ENCODE results near the gene LARGE1. TPM values are rescaled to one million over a fixed set of nuclear protein-coding genes. Genes with fewer than 3 reads are reported as not detected.

Gene LARGE1
- total and polyA plus RNA-seq, 3 experiments from 2014 or later = 0.07 to 0.27 (median 0.18) TPM

DNA sequence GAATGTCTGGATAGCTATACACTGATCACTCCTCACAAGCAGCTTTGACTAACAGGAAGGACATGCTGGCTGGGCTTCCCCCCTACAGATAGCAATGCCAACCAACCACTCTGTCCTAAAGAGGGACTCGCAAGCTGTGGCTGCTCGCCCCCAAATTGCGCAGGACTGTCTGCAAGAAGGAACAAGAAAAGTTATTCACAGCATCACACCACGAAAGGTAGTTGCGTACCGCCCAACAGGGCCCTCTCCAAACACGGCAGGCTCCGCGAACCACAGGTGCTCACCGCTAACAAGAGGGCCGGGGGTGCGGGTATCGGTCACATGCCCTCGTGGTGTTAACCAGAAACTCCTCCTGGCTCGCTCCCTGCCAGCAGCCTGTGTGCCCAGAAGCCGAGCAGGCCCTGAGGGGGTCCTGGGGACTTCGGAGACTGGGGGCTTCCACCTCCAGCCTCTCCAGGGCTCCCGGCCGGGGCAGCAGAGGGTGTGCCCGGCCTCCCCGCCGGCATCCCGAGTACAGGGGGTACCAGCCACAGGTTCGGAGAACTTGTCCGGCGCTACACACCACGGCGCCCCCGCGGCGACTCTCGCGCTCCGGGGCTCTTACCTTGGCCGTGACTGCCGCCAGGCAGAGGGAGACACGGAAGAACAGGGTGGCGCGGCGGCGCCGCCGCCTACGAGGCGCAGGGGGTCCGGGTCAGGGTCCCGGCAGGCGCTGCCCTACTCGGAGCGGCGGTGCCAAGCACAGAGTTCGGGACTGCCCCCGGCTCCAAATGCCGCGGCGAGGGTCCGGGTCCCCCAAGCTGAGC, 682 bp downstream of the LARGE1 start:
- CTCF ChIA-PET = no interaction called here
- peaks cover 6% of the 10 kb centered on the region for H3K27me3 ChIP-seq (ENCODE audit: insufficient read depth, low read length, poor library complexity, severe bottlenecking)
- no peaks in the 10 kb centered on the region for H3K36me3 ChIP-seq (ENCODE audit: insufficient read depth, low read length)

DNA sequence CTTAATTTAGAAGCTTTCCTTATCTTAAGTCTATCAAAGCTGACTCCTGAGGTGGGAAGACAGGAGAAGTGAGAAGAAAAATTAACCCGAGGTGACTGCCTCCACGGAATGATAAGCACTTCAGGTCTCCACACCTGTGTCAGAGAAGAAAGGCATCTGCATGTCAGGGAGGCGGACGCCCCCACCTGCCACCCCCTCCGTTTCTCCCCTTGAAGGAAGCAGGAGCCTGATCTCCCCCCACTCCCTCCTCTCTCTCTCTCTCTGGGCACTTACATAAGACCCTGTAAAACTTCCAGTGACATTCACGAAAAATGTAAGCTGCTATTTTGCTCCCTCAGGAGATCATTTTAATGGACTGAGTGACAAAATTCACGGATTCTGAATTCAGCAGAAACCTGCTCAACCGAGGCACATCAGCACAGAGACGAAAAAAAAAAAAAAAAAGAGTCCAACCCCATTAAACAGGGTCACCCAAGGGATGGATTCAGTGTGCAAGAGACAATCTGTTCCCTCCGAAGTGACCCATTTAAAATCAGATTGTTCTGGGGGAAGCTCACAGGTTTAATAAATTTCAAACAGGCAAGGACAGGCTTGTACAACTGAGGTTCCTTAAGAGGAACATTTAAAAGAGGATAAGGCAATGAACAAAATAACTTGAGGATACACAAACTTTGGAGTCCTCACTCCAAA, 1.5 kb downstream of the LARGE1 start:
- H3K4me3 Mint-ChIP-seq = peak overlapping the region in 6 of 7 donors; percentile 49 to 80 (median 68)
- CTCF ChIA-PET = no interaction called here
- Histone ChIP-seq H3K27ac (ENCODE audit: low read depth, low read length) (no peak overlapping the region), H3K4me3 (ENCODE audit: low read length) (no peak overlapping the region), H3K36me3 (ENCODE audit: insufficient read depth, low read length) (no peaks in the 10 kb centered on the region), H3K9me3 (ENCODE audit: low read length) (no peaks in the 10 kb centered on the region), H3K27me3 (ENCODE audit: insufficient read depth, low read length, poor library complexity, severe bottlenecking) (peaks cover 6% of the 10 kb centered on the region), H3K4me1 (ENCODE audit: insufficient read depth, low read length) (peaks cover 7% of the 10 kb centered on the region)
- peak overlapping the region in 1 of 8 donors; percentile 21 for H3K27ac Mint-ChIP-seq
- H3K27me3 Mint-ChIP-seq = peaks cover 34 to 54% of the 10 kb centered on the region in 2 donors
- no peaks in the 10 kb centered on the region for H3K36me3 Mint-ChIP-seq
- H3K4me1 Mint-ChIP-seq = peaks cover 11 to 20% (median 16%) of the 10 kb centered on the region in 3 donors
- H3K9me3 Mint-ChIP-seq = peaks cover 0 to 15% (median 5%) of the 10 kb centered on the region in 5 donors
- no peak for DNase-seq
- POLR2A ChIA-PET = no interaction called here

More for the DNA sequence above, 682 bp downstream of the LARGE1 start:
- POLR2A ChIA-PET = no interaction called here
- Mint-ChIP-seq H3K27me3 (peaks cover 42 to 62% of the 10 kb centered on the region in 2 donors), H3K9me3 (peaks cover 0 to 14% (median 7%) of the 10 kb centered on the region in 5 donors), H3K4me3 (peak overlapping the region; percentile 30 to 80 (median 64)), H3K4me1 (peaks cover 11 to 20% (median 16%) of the 10 kb centered on the region in 3 donors), H3K27ac (no peak overlapping the region), H3K36me3 (no peaks in the 10 kb centered on the region)
- Histone ChIP-seq H3K4me1 (ENCODE audit: insufficient read depth, low read length) (peaks cover 7% of the 10 kb centered on the region), H3K27ac (ENCODE audit: low read depth, low read length) (no peak overlapping the region), H3K4me3 (ENCODE audit: low read length) (no peak overlapping the region), H3K9me3 (ENCODE audit: low read length) (no peaks in the 10 kb centered on the region)
- no peak for DNase-seq

DNA sequence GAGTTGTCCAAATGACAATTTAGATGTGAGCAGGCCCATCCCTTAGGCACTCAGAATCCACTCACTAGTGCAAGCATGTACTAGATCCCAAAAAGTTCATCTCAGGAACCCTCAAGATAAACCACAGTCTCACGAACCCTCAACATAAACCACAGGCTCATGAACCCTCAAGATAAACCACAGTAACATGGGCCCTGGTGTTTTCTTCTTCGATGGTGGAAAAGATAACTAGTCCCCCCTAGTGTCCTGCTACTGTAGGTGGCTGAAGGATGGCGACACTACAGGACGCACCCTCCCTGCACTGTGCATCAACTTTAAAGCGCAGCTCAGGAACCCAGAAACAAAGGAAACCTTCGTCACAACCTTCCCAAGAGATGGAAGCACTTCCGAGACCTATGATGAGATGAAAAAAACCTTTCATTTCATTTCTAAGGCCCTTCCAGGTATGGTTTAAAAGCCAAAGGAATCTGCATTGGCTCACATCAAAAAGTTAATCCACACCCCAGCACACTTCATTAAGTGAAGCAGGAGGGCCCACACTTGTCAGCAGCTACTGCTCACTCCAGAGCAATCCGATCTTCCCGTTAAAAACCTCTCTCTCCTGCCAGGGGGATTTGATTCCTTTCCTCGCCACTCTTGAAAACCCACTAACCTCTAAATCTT, 2.4 kb downstream of the LARGE1 start:
- DNase-seq = no peak
- Mint-ChIP-seq H3K9me3 (peaks cover 0 to 8% (median 4%) of the 10 kb centered on the region in 5 donors), H3K4me1 (peaks cover 8 to 19% (median 15%) of the 10 kb centered on the region in 3 donors), H3K27ac (peak overlapping the region in 1 of 8 donors; percentile 17), H3K36me3 (no peaks in the 10 kb centered on the region), H3K4me3 (peak overlapping the region in 1 of 7 donors; percentile 16), H3K27me3 (peaks cover 25 to 44% of the 10 kb centered on the region in 2 donors)
- Histone ChIP-seq H3K4me1 (ENCODE audit: insufficient read depth, low read length) (peaks cover under 1% of the 10 kb centered on the region), H3K4me3 (ENCODE audit: low read length) (no peak overlapping the region), H3K27ac (ENCODE audit: low read depth, low read length) (no peak overlapping the region), H3K9me3 (ENCODE audit: low read length) (no peaks in the 10 kb centered on the region), H3K27me3 (ENCODE audit: insufficient read depth, low read length, poor library complexity, severe bottlenecking) (peaks cover under 1% of the 10 kb centered on the region), H3K36me3 (ENCODE audit: insufficient read depth, low read length) (no peaks in the 10 kb centered on the region)
- ChIA-PET CTCF (no interaction called here), POLR2A (no interaction called here)

DNA sequence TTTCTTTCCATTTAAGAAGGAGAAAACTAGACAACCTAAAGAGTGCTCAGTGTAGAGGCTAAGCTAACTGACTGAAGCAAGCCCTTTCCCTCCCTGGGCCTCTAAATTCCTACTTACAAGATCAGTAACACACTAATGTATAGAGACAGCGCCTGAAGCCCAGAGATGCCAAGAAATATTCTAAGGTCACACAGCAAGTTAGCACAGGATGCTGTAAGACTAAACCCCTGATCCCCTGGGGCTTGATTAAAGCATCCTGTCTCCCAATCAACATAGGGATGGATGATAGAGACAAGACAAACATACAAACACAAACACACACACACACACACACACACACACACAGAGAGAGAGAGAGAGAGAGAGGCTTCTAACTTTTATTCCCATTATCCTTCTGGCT, 5.6 kb downstream of the LARGE1 start:
- H3K27me3 Mint-ChIP-seq = peaks cover 20 to 34% of the 10 kb centered on the region in 2 donors
- H3K27me3 ChIP-seq (ENCODE audit: insufficient read depth, low read length, poor library complexity, severe bottlenecking) = no peaks in the 10 kb centered on the region
- CTCF ChIA-PET = no interaction called here
- H3K4me1 ChIP-seq (ENCODE audit: insufficient read depth, low read length) = no peaks in the 10 kb centered on the region
- peaks cover 0 to 11% (median 0%) of the 10 kb centered on the region in 5 donors for H3K9me3 Mint-ChIP-seq
- H3K4me1 Mint-ChIP-seq = peaks cover 2 to 8% (median 7%) of the 10 kb centered on the region in 3 donors
- no peaks in the 10 kb centered on the region for H3K36me3 Mint-ChIP-seq
- no peak overlapping the region for H3K4me3 ChIP-seq (ENCODE audit: low read length)
- H3K4me3 Mint-ChIP-seq = no peak overlapping the region
- H3K27ac ChIP-seq (ENCODE audit: low read depth, low read length) = no peak overlapping the region
- no peaks in the 10 kb centered on the region for H3K9me3 ChIP-seq (ENCODE audit: low read length)
- POLR2A ChIA-PET = no interaction called here
- H3K36me3 ChIP-seq (ENCODE audit: insufficient read depth, low read length) = no peaks in the 10 kb centered on the region
- H3K27ac Mint-ChIP-seq = no peak overlapping the region
- no peak for DNase-seq

DNA sequence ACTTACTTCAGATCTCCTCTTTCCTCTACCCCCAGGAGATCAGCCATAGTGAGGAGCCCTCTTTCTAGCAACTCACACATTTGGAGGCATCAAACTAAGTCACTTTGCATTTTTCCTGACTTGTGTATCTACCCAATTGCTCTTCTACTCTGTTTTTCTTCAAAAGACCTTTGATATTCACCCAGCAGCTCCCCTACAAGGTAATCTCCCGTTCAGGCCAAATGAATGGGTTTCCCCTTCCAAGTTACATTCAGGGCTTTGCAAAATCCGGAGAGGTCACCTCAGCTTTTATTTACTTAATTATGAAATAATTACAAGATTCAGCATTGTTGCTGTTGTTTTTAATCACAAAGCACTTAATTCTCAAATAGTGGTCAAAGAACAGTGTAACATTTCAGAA, 6.1 kb downstream of the LARGE1 start:
- H3K27me3 Mint-ChIP-seq = peaks cover 15 to 30% of the 10 kb centered on the region in 2 donors
- POLR2A ChIA-PET = no interaction called here
- H3K4me3 ChIP-seq (ENCODE audit: low read length) = no peak overlapping the region
- H3K36me3 Mint-ChIP-seq = no peaks in the 10 kb centered on the region
- CTCF ChIA-PET = no interaction called here
- no peak overlapping the region for H3K4me3 Mint-ChIP-seq
- no peaks in the 10 kb centered on the region for H3K36me3 ChIP-seq (ENCODE audit: insufficient read depth, low read length)
- no peak for DNase-seq
- no peak overlapping the region for H3K27ac ChIP-seq (ENCODE audit: low read depth, low read length)
- no peaks in the 10 kb centered on the region for H3K9me3 ChIP-seq (ENCODE audit: low read length)
- H3K27me3 ChIP-seq (ENCODE audit: insufficient read depth, low read length, poor library complexity, severe bottlenecking) = no peaks in the 10 kb centered on the region
- H3K9me3 Mint-ChIP-seq = peaks cover 0 to 12% (median 0%) of the 10 kb centered on the region in 5 donors
- H3K4me1 ChIP-seq (ENCODE audit: insufficient read depth, low read length) = no peaks in the 10 kb centered on the region
- H3K4me1 Mint-ChIP-seq = peaks cover 2 to 5% (median 4%) of the 10 kb centered on the region in 3 donors
- H3K27ac Mint-ChIP-seq = no peak overlapping the region

DNA sequence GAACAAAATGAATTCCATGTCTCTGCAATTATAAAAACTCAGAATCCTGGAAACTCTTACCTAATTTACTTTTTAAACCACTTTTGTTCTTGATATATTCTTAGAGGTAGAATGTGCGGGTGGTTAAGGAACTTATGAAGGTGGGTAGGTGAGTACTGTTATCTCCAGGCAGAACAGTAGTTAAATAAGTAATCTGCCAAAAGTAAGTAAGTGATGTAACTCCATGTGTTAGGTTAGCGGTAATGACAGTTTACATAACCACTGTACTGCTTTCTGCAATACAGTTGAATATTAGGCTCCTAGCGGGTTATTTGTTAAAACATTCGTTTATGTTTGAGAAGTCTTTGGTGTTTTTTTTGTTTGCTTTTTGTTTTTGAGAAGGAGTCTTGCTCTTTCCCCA, 7.1 kb downstream of the LARGE1 start:
- ChIA-PET CTCF (no interaction called here), POLR2A (no interaction called here)
- no peaks in the 10 kb centered on the region for H3K27me3 ChIP-seq (ENCODE audit: insufficient read depth, low read length, poor library complexity, severe bottlenecking)
- H3K4me3 ChIP-seq (ENCODE audit: low read length) = no peak overlapping the region
- no peaks in the 10 kb centered on the region for H3K9me3 ChIP-seq (ENCODE audit: low read length)
- H3K27ac ChIP-seq (ENCODE audit: low read depth, low read length) = no peak overlapping the region
- H3K4me1 Mint-ChIP-seq = no peaks in the 10 kb centered on the region
- H3K36me3 ChIP-seq (ENCODE audit: insufficient read depth, low read length) = no peaks in the 10 kb centered on the region
- DNase-seq = no peak
- H3K27ac Mint-ChIP-seq = no peak overlapping the region
- no peaks in the 10 kb centered on the region for H3K4me1 ChIP-seq (ENCODE audit: insufficient read depth, low read length)
- H3K9me3 Mint-ChIP-seq = peaks cover 0 to 10% (median 0%) of the 10 kb centered on the region in 5 donors
- H3K4me3 Mint-ChIP-seq = no peak overlapping the region
- H3K36me3 Mint-ChIP-seq = no peaks in the 10 kb centered on the region
- H3K27me3 Mint-ChIP-seq = peaks cover 8 to 21% of the 10 kb centered on the region in 2 donors

DNA sequence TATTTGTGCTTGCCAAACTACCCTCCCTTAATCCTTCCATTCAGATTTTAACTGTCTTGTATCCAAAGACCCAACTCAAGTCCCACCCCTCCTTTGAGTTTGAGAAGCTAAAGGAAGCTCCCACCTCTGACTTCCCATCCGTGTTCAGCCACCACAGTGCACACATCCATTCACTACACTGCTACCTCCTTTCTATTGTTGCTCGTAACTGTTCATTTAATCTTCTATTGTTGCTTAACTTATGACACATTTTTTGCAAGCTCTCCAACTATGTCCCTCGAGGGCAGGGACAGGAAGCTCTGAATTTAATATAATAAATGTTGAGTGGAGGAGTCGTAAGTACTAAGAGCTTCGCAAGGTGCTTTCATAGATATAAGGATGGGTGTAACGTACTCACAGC, 10.4 kb downstream of the LARGE1 start:
- no peaks in the 10 kb centered on the region for H3K36me3 Mint-ChIP-seq
- no peak overlapping the region for H3K27ac ChIP-seq (ENCODE audit: low read depth, low read length)
- POLR2A ChIA-PET = no interaction called here
- no peaks in the 10 kb centered on the region for H3K4me1 Mint-ChIP-seq
- peaks cover 0 to 8% (median 0%) of the 10 kb centered on the region in 5 donors for H3K9me3 Mint-ChIP-seq
- no peaks in the 10 kb centered on the region for H3K27me3 ChIP-seq (ENCODE audit: insufficient read depth, low read length, poor library complexity, severe bottlenecking)
- H3K27ac Mint-ChIP-seq = peak overlapping the region in 1 of 8 donors; percentile 71
- CTCF ChIA-PET = no interaction called here
- no peaks in the 10 kb centered on the region for H3K36me3 ChIP-seq (ENCODE audit: insufficient read depth, low read length)
- H3K4me1 ChIP-seq (ENCODE audit: insufficient read depth, low read length) = no peaks in the 10 kb centered on the region
- no peak overlapping the region for H3K4me3 Mint-ChIP-seq
- H3K27me3 Mint-ChIP-seq = peaks cover 0 to 4% of the 10 kb centered on the region in 2 donors
- no peak for DNase-seq
- no peak overlapping the region for H3K4me3 ChIP-seq (ENCODE audit: low read length)
- H3K9me3 ChIP-seq (ENCODE audit: low read length) = no peaks in the 10 kb centered on the region

DNA sequence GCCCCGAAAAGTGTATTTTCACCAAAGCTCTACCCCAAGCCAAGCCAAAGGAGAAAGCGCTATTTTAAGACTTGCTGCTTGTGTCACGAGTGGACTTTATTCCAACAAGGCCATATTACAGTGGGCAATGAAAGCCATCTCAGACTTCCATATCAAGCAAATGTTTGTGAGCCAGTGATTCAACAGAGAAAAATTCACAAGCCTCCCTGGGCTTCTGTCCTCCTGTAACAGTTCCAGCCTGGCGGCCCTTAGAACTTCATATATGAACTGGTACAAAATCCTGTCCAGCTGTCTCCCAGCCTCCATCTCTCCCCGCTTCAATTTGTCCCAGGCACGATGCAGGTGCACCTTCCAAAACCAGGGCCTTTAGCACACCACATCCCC, 11.2 kb downstream of the LARGE1 start:
- Histone ChIP-seq H3K27me3 (ENCODE audit: insufficient read depth, low read length, poor library complexity, severe bottlenecking) (no peaks in the 10 kb centered on the region), H3K27ac (ENCODE audit: low read depth, low read length) (no peak overlapping the region), H3K9me3 (ENCODE audit: low read length) (no peaks in the 10 kb centered on the region), H3K4me1 (ENCODE audit: insufficient read depth, low read length) (no peaks in the 10 kb centered on the region), H3K36me3 (ENCODE audit: insufficient read depth, low read length) (no peaks in the 10 kb centered on the region), H3K4me3 (ENCODE audit: low read length) (no peak overlapping the region)
- ChIA-PET POLR2A (no interaction called here), CTCF (no interaction called here)
- H3K4me3 Mint-ChIP-seq = no peak overlapping the region
- H3K9me3 Mint-ChIP-seq = peaks cover 0 to 7% (median 0%) of the 10 kb centered on the region in 5 donors
- DNase-seq = no peak
- H3K27me3 Mint-ChIP-seq = peaks cover 0 to 4% of the 10 kb centered on the region in 2 donors
- H3K27ac Mint-ChIP-seq = no peak overlapping the region
- no peaks in the 10 kb centered on the region for H3K4me1 Mint-ChIP-seq
- H3K36me3 Mint-ChIP-seq = no peaks in the 10 kb centered on the region

Data from CD8-positive, alpha-beta memory T cell (primary cell).